H1 (cell line): Measurements from ENCODE around the gene UBTD2. TPM values are rescaled to one million over a fixed set of nuclear protein-coding genes. Genes with fewer than 3 reads are reported as not detected.
"Not testable (repeated sequence)": the region's sequence is repeated elsewhere in the genome, so short reads cannot be mapped to it uniquely, and the experiment has no call there.

Experiments used
- CTCF ChIA-PET: fragments of 300-600 bp; sonication (Branson Sonifier 250); formaldehyde crosslinking; loops from one replicate; lab custom pipeline; 2021; ENCODE audit not compliant: partially characterized antibody; lab: Charles Lee
- POLR2A ChIA-PET: fragments of 300-600 bp; sonication (Branson Sonifier 250); formaldehyde crosslinking; loops from one replicate; lab custom pipeline; 2021; ENCODE audit warnings: inconsistent platforms; ENCODE audit not compliant: partially characterized antibody; lab: Charles Lee
- DNase-seq, 2 experiments: peaks; one replicate each; pipeline versions ENCODE4 v3.0.0 to v3.0.0-alpha.2; 2010 to 2022; ENCODE audit warnings: low spot score in 2 of 2, low read depth in 1 of 2, mixed read lengths in 1 of 2
- FAIRE-seq: peaks from 2 replicates; lab custom pipeline; 2011; peaks lifted over from hg19 to GRCh38; lab: Jason Lieb, UNC
- H2AFZ ChIP-seq: 2 replicates; pipeline ENCODE4 v1.8.1; 2012; ENCODE audit warnings: low read length, inconsistent platforms
- H2AK5ac ChIP-seq: 2 replicates; pipeline ENCODE4 v1.6.1; 2013; ENCODE audit warnings: low read depth, low read length
- H2BK120ac ChIP-seq: replicated peaks from 2 replicates; pipeline ENCODE3; 2013; ENCODE audit warnings: low read depth, low read length, inconsistent platforms
- H2BK12ac ChIP-seq: 2 replicates; pipeline ENCODE4 v1.6.1; 2013; ENCODE audit warnings: low read depth, low read length
- H2BK15ac ChIP-seq: 2 replicates; pipeline ENCODE4 v1.6.1; 2013; ENCODE audit warnings: low read length
- H2BK20ac ChIP-seq: 2 replicates; pipeline ENCODE4 v1.6.1; 2013; ENCODE audit warnings: low read length
- H2BK5ac ChIP-seq: 2 replicates; pipeline ENCODE4 v1.6.1; 2013; ENCODE audit warnings: low read depth, low read length
- H3K14ac ChIP-seq: 2 replicates; pipeline ENCODE4 v1.6.1; 2013; ENCODE audit warnings: inconsistent platforms; ENCODE audit not compliant: insufficient read length
- H3K18ac ChIP-seq: 2 replicates; pipeline ENCODE4 v1.6.1; 2013; ENCODE audit warnings: low read length; ENCODE audit errors: extremely low read depth
- H3K23ac ChIP-seq: 2 replicates; pipeline ENCODE4 v1.6.1; 2013; ENCODE audit warnings: inconsistent platforms; ENCODE audit not compliant: insufficient read length
- H3K23me2 ChIP-seq: 2 replicates; pipeline ENCODE4 v1.6.1; 2013; ENCODE audit warnings: low read depth, low read length
- H3K27ac ChIP-seq: 2 replicates; pipeline ENCODE4 v1.6.1; 2011; ENCODE audit warnings: low read depth, low read length, inconsistent platforms
- H3K27me3 ChIP-seq, 4 experiments: replicated peaks in 1 of 4; 1 replicate in 1 of 4; 2 replicates in 3 of 4; pipeline versions ENCODE4 v1.6.1 to v1.8.1; 2011 to 2013; ENCODE audit warnings: low read length in 3 of 4, mild to moderate bottlenecking in 3 of 4, inconsistent platforms in 2 of 4, mixed read lengths in 2 of 4, moderate library complexity in 1 of 4; ENCODE audit not compliant: control insufficient read depth in 3 of 4, insufficient read depth in 3 of 4; ENCODE audit errors: extremely low read depth in 1 of 4
- H3K36me3 ChIP-seq, 4 experiments: 2 replicates each; pipeline versions ENCODE4 v1.6.1 to v1.8.1; 2011 to 2013; ENCODE audit warnings: mild to moderate bottlenecking in 4 of 4, low read length in 3 of 4, moderate library complexity in 2 of 4, control low read depth in 1 of 4, inconsistent platforms in 1 of 4; ENCODE audit not compliant: insufficient read depth in 4 of 4, control insufficient read depth in 2 of 4
- H3K4ac ChIP-seq: replicated peaks from 2 replicates; pipeline ENCODE3; 2013; ENCODE audit warnings: low read length, low read depth, mixed read lengths, inconsistent platforms; ENCODE audit not compliant: insufficient read length
- H3K4me1 ChIP-seq, 4 experiments: replicated peaks in 1 of 4; 1 replicate in 1 of 4; 2 replicates in 3 of 4; pipeline versions ENCODE4 v1.6.1 to v1.8.1; 2011 to 2013; ENCODE audit warnings: low read length in 3 of 4, inconsistent platforms in 2 of 4, mixed read lengths in 1 of 4; ENCODE audit not compliant: insufficient read depth in 4 of 4, control insufficient read depth in 3 of 4
- H3K4me2 ChIP-seq, 2 experiments: 2 replicates each; pipeline versions ENCODE4 v1.6.1 to v1.8.1; 2011 to 2013; ENCODE audit warnings: low read depth in 2 of 2, low read length in 2 of 2, control low read depth in 1 of 2, inconsistent platforms in 1 of 2, mild to moderate bottlenecking in 1 of 2; ENCODE audit not compliant: insufficient read depth in 1 of 2
- H3K4me3 ChIP-seq, 4 experiments: fragments of 200-600, 300-600 bp in 1 of 4; sonication (generic), shearing (Covaris generic), sonication (Bioruptor Twin) in 1 of 4; 2 replicates each; pipeline versions ENCODE4 v1.5.1 to v1.8.1; 2011 to 2016; ENCODE audit warnings: low read length in 4 of 4, low read depth in 3 of 4, control low read depth in 2 of 4, inconsistent platforms in 2 of 4, mild to moderate bottlenecking in 2 of 4, mixed read lengths in 1 of 4, moderate library complexity in 1 of 4; ENCODE audit not compliant: insufficient read depth in 2 of 4; ENCODE audit errors: extremely low read depth in 1 of 4
- H3K56ac ChIP-seq: replicated peaks from 2 replicates; pipeline ENCODE3; 2013; ENCODE audit warnings: low read depth, mild to moderate bottlenecking, mixed read lengths, low read length, inconsistent platforms; ENCODE audit not compliant: insufficient read length
- H3K79me1 ChIP-seq: 2 replicates; pipeline ENCODE4 v1.6.1; 2013; ENCODE audit warnings: low read depth, low read length, control low read depth
- H3K79me2 ChIP-seq, 2 experiments: 2 replicates each; pipeline versions ENCODE4 v1.6.1 to v1.8.1; 2012 to 2013; ENCODE audit warnings: low read length in 2 of 2, mild to moderate bottlenecking in 2 of 2, inconsistent platforms in 1 of 2; ENCODE audit not compliant: insufficient read depth in 2 of 2, control insufficient read depth in 1 of 2
- H3K9ac ChIP-seq, 4 experiments: replicated peaks in 1 of 4; 1 replicate in 1 of 4; 2 replicates in 3 of 4; pipeline versions ENCODE4 v1.6.1 to v1.8.1; 2011 to 2013; ENCODE audit warnings: low read depth in 3 of 4, low read length in 3 of 4, control low read depth in 2 of 4, mild to moderate bottlenecking in 2 of 4, moderate library complexity in 2 of 4, inconsistent platforms in 1 of 4; ENCODE audit errors: extremely low read depth in 1 of 4
- H3K9me3 ChIP-seq, 2 experiments: 2 replicates each; pipeline versions ENCODE4 v1.6.1 to v1.8.1; 2012 to 2013; ENCODE audit warnings: mild to moderate bottlenecking in 2 of 2, moderate library complexity in 2 of 2, control low read depth in 1 of 2, inconsistent platforms in 1 of 2, low read depth in 1 of 2, low read length in 1 of 2, mixed read lengths in 1 of 2; ENCODE audit not compliant: insufficient read depth in 2 of 2
- H4K20me1 ChIP-seq, 2 experiments: replicated peaks in 1 of 2; 2 replicates each; pipeline versions ENCODE3 to v1.8.1; 2011 to 2013; ENCODE audit warnings: inconsistent platforms in 2 of 2, low read length in 2 of 2, mild to moderate bottlenecking in 1 of 2; ENCODE audit not compliant: insufficient read depth in 2 of 2, control insufficient read depth in 1 of 2
- H4K5ac ChIP-seq: 2 replicates; pipeline ENCODE4 v1.6.1; 2013; ENCODE audit warnings: low read length, low read depth, mixed read lengths, inconsistent platforms; ENCODE audit not compliant: insufficient read length
- H4K8ac ChIP-seq: 2 replicates; pipeline ENCODE4 v1.8.0; 2013; ENCODE audit warnings: mild to moderate bottlenecking, moderate library complexity, low read length, inconsistent platforms; ENCODE audit not compliant: insufficient read depth; ENCODE audit errors: extremely low read depth
- H4K91ac ChIP-seq: replicated peaks from 2 replicates; pipeline ENCODE3; 2013; ENCODE audit warnings: low read length, mixed read lengths, inconsistent platforms; ENCODE audit not compliant: insufficient read length
- CEBPB ChIP-seq: IDR thresholded peaks from 2 replicates; pipeline ENCODE4 v1.6.1; 2012; ENCODE audit warnings: low read depth, low read length
- WGBS, 2 experiments: shearing (Covaris generic) in 1 of 2; methylation state at CpG; one replicate each; pipeline versions ENCODE4 v1.1.6 to v1.1.7; 2013 to 2015; ENCODE audit warnings: low lambda C conversion rate in 2 of 2, mixed read lengths in 2 of 2, inconsistent platforms in 1 of 2, low coverage in 1 of 2, missing lambda C conversion rate in 1 of 2; ENCODE audit not compliant: insufficient replicate concordance in 2 of 2, insufficient coverage in 1 of 2, insufficient read length in 1 of 2; ENCODE audit errors: extremely low coverage in 1 of 2, missing lambda C conversion rate in 1 of 2; 5-methylcytosine and 5-hydroxymethylcytosine counted together
- polyA plus RNA-seq, 7 experiments: library from polyadenylated mRNA; depleted of rRNA in 3 of 7; stranded (reverse) in 5 of 7; unstranded in 2 of 7; fragments of >200 nt in 5 of 7; fragments of 200-250 nt in 2 of 7; gene quantifications; 1 replicate in 5 of 7; 2 replicates in 1 of 7; 4 replicates in 1 of 7; pipeline versions ENCODE4 v1.2.1 to v1.2.3, GENCODE V29; 2011 to 2013; ENCODE audit warnings: missing spikeins in 2 of 7, mixed read lengths in 2 of 7
- total RNA-seq: library from RNA; stranded (reverse); fragmentation: NEBNext Ultra II Directional; extraction: Animal tissue kit (Norgen Biotek cat#: 25700); gene quantifications from 2 replicates; pipeline ENCODE4 v1.2.1, GENCODE V29; 2021

UBTD2 gene
- total and polyA plus RNA-seq, 2 of the 8 experiments (the other 6 are each of a cell fraction or from before 2014, with no cell fraction given) = 14.5 to 39.2 TPM

GRCh38 chr5:172205984-172206383, 77.6 kb downstream of the UBTD2 start:
- not testable (repeated sequence) for H3K27me3 ChIP-seq, H2BK120ac ChIP-seq, H3K18ac ChIP-seq, DNase-seq, H2BK15ac ChIP-seq, H2AFZ ChIP-seq, FAIRE-seq, H4K8ac ChIP-seq, H3K23me2 ChIP-seq, H3K9me3 ChIP-seq, H2BK20ac ChIP-seq, H4K91ac ChIP-seq, H3K4ac ChIP-seq, H3K4me2 ChIP-seq, H2BK12ac ChIP-seq, H3K14ac ChIP-seq, H3K27ac ChIP-seq, H3K4me3 ChIP-seq, H3K23ac ChIP-seq, H2AK5ac ChIP-seq, H4K5ac ChIP-seq, H3K79me1 ChIP-seq, H4K20me1 ChIP-seq, H3K9ac ChIP-seq, H2BK5ac ChIP-seq, H3K4me1 ChIP-seq, H3K56ac ChIP-seq, H3K79me2 ChIP-seq
- CTCF ChIA-PET = interaction anchor here (0.7 kb wide), 1 partner anchor 617 kb away, joined by 3 read pairs; no protein-coding TSS in a partner anchor
- peaks cover 1 to 11% (median 5%) of the 10 kb centered on the region in 4 experiments; a peak in 6 of 8 replicates for H3K36me3 ChIP-seq
- TF ChIP-seq CEBPB = peak; percentile 69; the same call in 1 of the 2 replicates
- WGBS, 2 experiments = 95% methylated on average over 9 of the region's 11 CpGs; no CpG with 5 or more reads in 1 of the 2 experiments
- POLR2A ChIA-PET = interaction anchor here (0.7 kb wide), 1 partner anchor 10 kb away, joined by 3 read pairs; no protein-coding TSS in a partner anchor
